GM12865 (cell line): Measurements from ENCODE around the gene EMC1.

Experiments used
- DNase-seq: peaks from one replicate; pipeline ENCODE4 v3.0.0; 2010; ENCODE audit warnings: low read depth
- H3K4me3 ChIP-seq: 2 replicates; pipeline ENCODE4 v1.5.1; 2011; ENCODE audit warnings: mild to moderate bottlenecking, low read depth, low read length, control low read depth
- TF ChIP-seq, protein P1 (sequence below): IDR thresholded peaks from 2 replicates; pipeline ENCODE4 v1.5.1; 2011; ENCODE audit warnings: low read length, control low read depth, low read depth, inconsistent platforms; ENCODE audit not compliant: insufficient read depth; ENCODE audit errors: missing control alignments

EMC1 gene

DNA sequence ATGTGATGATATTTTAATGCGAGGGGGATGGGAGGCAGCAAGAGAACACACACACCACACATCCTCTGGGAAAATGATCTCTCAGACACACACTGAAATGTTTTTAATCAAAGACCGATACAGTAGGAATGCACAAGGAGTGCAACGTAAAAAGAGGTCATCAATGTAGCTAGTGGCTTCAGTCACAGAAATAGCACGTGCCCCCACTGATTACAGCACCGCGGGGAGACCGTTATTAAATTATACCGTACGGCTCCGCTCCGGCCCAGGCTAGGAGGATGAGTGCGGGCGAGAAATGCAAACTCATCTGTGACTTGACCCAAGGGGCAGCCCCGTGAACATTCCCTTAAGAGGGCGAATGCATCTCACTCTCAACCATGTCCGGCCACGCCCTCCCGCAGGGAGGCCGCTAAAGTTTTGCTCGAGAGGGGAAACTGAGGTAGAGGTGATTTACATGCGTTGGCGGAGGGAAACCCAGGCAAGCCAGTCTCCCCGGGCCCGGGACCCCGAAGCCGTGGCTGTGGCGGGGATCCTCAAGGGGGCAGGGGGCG is 41.8 kb downstream of the EMC1 start:
- H3K4me3 ChIP-seq = peak overlapping the region; percentile 77
- TF ChIP-seq, protein P1, sequence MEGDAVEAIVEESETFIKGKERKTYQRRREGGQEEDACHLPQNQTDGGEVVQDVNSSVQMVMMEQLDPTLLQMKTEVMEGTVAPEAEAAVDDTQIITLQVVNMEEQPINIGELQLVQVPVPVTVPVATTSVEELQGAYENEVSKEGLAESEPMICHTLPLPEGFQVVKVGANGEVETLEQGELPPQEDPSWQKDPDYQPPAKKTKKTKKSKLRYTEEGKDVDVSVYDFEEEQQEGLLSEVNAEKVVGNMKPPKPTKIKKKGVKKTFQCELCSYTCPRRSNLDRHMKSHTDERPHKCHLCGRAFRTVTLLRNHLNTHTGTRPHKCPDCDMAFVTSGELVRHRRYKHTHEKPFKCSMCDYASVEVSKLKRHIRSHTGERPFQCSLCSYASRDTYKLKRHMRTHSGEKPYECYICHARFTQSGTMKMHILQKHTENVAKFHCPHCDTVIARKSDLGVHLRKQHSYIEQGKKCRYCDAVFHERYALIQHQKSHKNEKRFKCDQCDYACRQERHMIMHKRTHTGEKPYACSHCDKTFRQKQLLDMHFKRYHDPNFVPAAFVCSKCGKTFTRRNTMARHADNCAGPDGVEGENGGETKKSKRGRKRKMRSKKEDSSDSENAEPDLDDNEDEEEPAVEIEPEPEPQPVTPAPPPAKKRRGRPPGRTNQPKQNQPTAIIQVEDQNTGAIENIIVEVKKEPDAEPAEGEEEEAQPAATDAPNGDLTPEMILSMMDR = no peak
- peak; percentile 80 for DNase-seq

DNA sequence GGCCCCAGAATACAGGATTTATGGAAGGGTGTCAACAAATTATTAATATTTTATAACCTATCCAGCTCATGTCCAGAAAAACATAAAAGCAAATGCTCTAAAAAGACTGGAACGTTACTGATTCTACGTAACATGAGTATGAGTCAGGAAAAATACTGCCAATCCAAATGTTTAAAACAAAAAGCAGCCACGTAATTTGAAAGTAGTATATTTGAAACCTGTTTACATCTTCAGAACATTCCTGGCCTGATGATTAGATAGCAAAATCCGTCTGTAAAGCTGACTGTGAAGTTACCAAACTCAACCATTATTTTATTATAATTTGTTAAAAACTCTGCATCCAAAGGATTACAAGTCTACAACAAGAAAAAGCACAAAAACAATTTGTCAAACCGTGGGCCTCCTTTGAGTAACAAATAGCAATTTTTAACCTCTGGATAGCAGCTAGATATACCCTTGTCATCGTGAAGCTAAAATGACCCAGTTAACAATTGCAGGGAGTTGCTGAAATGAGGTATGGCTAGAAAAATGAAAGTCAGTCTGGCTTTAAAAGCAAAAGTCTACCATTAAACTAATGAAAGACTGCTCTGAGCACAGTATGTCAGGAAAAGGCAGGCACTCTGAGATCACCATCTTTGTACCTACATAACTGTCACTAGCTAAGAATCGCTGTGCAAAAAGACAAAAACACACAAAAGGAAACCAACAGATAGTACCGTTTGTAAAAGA is 42.5 kb downstream of the EMC1 start:
- peak overlapping the region; percentile 77 for H3K4me3 ChIP-seq
- DNase-seq = no peak
- TF ChIP-seq, protein P1 = no peak

DNA sequence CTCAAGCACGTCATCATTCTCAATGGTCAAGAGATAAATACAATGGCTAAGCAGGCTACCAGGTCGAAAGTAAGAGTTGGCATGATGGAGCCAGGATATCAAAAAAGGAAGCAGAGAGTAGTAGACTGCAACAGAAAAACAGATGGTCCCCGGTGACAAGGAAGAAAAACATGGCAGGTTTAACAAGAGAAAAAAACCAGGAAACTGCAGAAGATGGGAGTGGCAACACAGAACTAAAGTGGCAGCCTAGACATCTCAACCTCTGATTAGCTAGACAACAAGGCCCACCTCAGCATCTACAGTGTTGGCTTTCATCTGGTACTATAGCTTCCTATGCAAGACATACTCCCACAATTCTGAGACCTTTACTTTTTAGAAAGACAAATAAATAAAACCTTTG is 44.4 kb downstream of the EMC1 start:
- TF ChIP-seq, protein P1 = no peak
- DNase-seq = no peak
- H3K4me3 ChIP-seq = no peak overlapping the region

DNA sequence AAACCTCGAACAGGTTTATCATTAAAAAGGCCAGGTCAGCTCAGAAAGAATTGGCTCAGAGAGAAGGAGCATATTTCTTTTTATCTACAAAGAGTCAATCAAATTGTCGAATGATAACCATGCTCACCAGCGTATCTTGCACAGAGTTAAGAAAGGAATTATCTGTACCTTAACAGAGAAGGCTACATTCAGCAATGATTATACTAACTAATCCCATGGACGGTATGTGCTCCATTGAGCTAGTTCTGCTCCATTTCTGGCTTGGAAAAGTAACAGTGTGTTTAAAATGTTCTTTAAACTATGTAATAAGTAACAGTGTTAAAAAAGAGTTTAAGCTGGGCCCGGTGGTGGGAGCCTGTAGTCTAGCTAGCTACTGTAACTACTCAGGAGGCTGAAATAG is 45.5 kb downstream of the EMC1 start:
- TF ChIP-seq, protein P1 = no peak
- no peak overlapping the region for H3K4me3 ChIP-seq
- DNase-seq = no peak

DNA sequence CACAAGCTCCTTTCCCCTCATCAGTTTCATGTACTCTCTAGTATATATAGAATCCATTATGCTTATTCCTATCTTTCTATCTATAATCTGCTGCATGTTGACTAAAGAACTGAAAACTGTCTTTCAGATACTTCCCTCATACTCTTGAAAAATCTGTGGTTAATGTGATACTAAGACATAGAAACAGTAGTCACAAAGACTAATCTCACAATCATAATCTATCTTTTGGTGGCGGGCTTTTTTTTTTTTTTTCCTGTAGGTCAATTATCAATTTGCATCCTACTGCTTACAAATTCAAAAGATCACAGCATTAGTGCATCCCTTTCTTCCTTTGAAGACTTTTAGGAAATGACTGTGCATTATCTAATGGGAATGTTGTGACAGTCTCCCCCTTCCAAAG is 45.9 kb downstream of the EMC1 start:
- TF ChIP-seq, protein P1 = no peak
- no peak overlapping the region for H3K4me3 ChIP-seq
- DNase-seq = peak; percentile 38

DNA sequence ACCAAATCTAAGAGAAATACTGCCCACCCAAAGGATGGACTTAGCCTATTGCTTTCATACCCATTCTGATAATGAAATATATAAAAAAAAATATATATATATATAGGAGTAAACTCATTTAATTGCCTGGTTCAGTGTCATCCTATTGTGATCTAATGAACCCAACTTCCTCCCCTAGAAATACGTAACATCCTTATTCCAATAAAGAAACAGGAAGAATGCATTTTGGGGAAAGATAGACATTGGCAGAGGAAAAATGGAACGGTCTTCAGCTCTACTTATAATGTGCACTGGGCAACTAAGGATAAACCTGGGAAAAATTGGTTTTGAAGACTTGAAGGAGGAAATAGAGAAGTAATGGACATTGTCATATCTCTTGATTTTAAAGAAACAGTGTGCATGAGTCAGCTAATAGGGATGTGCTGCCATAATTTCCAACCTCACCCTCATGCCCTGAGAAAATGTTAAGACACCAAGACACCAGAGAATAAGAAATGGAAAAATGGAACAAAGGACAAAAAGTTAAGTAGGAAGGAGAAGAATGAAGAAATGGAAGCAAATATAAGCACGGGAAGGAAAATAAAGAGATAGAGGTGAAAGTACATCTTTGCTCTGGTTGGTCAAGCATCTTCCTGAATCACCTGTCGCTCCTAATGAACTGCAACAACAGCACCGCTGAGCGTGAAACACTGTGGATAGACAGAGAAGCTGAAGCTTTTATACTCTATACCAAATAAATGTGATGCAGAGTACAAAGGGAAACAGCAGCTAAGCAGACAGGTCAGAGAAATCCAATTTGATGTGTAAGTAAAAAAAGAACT is 46.7 kb downstream of the EMC1 start:
- TF ChIP-seq, protein P1 = no peak
- DNase-seq = no peak
- no peak overlapping the region for H3K4me3 ChIP-seq

DNA sequence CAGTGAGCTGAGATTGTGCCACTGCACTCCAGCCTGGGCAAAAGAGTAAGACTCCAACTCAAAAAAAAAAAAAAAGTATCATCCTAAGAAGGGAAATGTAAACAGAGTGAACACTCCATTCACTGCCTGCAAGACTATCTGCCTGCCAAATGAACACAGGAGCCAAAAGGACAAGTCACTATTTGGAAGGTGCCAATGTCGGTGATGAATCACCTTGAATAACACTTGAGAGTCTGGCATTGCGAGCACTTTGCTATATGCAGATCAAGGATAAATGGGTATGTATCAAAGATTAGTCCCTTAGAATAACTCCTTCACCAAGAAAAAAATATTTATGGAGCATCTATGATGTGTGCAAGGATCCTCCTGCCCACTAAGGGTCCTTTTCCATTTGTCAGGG is 47.9 kb downstream of the EMC1 start:
- TF ChIP-seq, protein P1 = no peak
- no peak for DNase-seq
- no peak overlapping the region for H3K4me3 ChIP-seq
